IPS-11a (cell line): ENCODE measurements around the gene PARD3.
A peak's percentile ranks its signal among the peaks of the same experiment; 100 is the strongest.
"Not testable (repeated sequence)": the region's sequence is repeated elsewhere in the genome, so short reads cannot be mapped to it uniquely, and the experiment has no call there.

Experiments used
- H3K4me3 ChIP-seq: one replicate; pipeline ENCODE4 v1.5.1; 2013; ENCODE audit warnings: low read depth, low read length, control low read depth

The PARD3 gene

DNA sequence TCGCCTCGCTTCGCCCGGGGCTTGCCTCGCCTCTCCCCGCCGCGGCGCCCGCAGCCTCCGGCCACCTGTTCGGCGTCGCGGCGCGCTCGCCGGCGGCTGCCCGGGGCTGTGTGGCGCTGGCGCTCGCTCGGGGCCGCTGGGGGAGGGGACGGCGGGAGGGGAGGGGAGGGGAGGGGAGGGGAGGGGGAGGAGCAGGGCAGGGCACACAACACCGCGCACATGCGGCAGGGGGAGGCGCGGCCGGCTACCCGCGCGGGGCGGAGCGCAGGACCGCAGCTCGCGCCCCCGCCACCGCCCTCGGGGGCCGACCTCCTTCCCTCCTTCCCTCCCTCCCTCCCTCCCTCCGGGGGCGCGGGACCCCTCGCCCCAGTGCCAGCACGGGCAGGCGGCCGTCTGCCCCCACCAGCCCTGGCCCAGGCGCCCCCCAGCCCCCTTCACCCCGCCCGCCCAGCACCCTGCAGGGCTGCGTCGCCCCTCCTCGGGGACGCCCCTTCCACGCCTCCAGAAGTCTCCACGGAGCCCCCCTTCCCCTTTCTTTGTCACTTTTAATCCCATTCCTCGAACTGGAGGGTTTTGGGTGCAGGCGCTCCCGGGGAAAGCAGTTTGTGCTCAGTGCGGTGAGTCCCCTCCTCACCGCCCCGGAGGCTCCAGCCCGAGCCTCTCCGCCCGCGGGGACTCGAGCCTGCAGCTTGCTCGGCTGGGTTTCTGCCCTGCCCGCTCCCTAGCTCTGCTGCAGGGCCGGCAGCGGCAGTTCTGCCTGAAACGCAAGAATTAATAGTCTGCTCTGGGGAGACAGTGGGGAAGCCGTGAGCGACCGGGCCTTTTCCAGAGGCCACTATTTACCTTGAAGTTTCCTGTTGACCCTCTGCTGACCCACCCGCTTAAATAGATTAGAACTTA, at the start of gene PARD3:
PARD3 (minus strand) TSS at position 112 of the 900 bp plus-strand sequence. CDS start 301 bp downstream, outside the sequence.
- peak within 1 kb of the TSS; percentile 77 for H3K4me3 ChIP-seq

DNA sequence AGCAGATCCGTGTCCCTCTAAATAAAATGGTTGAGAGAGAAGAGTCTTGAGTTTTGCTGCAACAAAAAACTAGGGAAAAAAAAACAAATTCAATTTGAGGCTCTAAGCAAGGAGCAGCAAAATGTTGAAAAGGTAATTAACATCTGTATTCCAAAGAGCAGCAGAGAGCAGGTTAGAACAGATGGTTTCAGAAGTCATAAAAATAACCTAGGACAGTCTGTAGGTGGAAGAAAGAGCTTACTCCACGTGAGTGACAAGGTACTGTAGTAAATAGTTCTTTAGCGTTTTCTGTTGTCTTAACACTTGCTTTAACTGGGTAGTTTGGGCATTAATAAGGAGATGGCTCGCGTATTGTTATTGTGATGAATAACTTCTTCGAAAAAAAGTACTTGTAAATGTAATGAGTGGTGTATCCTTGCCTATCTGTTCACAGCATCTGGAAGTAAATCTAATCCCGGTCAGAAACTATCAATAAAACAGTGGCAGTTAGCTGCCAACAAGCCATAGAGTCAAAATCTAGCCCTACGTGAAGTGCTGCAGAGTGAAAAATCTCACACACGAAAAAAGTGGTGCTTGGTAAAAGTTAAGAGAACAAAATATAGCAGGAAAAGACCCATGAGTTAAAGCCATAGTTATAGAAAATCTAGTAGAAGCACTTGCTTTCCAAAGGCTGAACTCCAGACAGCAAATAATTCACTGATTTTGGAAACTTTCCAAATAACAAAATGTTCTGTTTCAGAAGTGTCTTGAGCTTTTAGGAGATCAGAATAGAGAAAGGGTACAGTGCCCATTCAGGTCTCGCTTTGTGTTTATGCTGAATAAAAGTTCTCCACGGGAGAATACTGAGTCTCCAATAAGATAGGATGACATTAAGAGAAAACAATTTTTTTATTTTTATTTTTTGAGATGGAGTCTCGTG, 49.3 kb upstream of the PARD3 start:
- H3K4me3 ChIP-seq: no peak overlapping the region

DNA sequence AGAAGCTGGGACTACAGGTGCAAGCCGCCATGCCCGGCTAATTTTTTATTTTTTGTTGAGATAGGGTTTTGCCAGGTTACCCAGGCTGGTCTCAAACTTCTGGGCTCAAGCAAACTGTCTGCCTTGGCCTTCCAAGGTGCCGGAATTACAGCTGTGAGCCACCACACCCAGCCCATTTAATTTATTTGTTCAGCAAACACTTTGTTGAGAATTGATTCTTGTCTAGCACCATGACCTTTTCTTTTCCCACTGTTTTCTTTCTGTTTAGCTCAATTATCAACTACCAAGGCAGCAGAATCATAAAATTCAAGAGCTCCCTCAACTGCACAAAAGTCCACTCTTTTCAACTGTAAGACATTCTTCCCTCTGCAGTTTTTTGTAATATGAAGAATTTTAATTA, 47.8 kb upstream of the PARD3 start:
- H3K4me3 ChIP-seq: no peak overlapping the region

DNA sequence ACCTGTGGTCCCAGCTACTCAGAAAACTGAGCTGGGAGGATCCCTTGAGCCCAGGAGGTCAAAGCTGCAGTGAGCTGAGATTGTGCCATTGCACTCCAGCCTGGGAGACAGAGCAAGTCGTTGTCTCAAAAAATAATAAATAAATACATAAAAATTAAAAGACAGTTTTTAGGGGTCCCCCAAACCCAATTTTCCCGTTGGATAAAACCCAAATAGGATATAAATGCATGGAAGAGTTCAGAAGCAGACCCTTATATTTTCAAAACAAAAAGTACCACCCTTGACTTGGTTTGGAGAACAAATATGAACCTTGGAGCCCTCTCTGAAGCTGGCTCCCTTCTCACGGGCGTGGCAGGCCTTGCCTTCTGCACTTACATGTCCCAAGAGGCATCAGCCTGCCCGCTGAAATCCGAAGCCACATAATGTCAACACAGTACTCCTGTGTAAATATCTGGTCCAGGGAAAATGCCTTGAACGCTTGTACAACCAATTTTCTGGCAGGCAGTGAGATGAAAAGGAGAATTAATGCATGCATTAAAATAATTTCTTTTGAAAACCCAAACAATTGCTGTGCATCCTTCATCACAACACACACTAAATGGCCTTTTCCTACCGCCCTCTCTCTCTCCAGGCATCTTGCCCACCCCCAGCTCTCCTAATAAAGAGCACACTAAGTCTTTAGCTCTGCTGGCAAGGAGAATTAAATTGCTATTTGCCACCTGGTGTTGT, 46.4 kb upstream of the PARD3 start:
- H3K4me3 ChIP-seq: no peak overlapping the region

DNA sequence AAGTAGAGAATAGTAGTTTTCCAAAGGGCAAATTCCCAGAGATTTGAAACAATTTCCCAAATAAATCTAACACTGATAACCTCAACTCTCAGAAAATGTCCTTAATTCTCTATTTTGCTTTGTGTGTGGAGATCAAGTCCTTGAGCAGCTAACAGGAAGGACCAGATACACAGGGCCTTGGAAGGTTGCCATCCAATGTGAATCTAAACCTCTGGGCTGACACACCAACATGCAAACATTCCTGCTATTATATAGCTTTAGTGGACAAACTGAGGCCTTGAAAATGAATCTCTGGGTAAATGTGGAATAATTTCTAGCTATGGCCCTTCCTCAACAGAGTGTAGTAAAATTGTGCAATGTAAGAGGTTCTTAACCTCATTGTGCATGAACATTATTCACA, 44.1 kb upstream of the PARD3 start:
- H3K4me3 ChIP-seq: no peak overlapping the region

DNA sequence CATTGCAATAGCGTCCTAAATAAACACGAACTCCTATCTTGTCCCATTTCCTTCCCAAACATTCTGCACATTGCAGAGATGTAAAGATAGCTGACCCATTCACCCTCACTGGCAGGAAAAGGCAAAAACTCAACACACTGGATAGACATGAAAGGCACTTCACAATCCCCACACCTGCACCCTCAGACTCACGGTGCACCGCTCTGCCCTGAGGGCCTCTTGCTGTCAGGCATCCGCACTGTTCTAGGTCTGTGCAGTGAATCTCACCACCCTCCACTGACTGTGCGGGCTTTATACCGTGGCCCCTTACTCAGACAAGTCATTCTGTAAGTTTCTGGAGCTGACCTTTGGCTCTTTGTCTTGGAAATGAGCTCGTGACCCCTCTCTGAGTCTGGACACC, 42.9 kb upstream of the PARD3 start:
- no peak overlapping the region for H3K4me3 ChIP-seq

DNA sequence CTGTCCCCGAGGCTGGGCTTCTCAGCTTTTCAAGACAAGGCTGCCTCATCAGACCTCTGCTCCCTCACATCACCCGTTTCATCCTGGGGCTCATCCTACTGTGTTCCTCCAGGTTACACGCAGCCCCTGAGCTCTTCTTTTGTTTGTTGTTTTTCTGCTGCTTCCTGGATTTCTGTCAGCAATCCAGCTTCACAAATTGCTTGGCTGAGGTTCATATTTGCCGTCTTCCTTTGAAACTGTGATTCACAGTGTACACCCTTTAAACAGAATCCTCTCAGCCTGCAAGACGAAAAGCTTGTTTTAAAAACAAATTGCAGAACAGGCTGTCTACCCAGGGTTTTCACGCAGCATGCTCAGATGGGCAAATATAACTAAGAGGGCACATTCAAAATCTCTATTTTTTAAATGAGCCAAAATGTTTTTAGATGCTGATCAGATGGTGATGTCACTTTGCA, 39.1 kb upstream of the PARD3 start:
- no peak overlapping the region for H3K4me3 ChIP-seq

DNA sequence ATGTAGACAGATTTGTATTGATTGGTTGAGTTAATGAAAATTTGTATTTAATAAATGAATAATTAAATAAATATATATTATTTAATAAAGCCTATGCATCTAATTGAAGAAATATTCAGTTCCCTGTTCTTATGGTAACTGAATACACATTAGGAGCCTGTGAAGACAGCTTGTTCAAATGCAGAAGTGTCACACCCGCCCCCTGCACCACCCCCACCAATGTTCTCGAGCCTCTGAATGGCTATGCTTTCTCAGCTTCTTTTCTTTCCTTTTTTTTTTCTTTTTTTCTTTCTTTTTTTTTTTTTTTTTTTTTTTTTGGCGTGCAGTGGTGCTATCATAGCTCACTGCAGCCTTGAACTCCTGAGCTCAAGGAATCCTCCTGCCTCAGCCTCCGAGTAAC, 38.3 kb upstream of the PARD3 start:
- H3K4me3 ChIP-seq: no peak overlapping the region

DNA sequence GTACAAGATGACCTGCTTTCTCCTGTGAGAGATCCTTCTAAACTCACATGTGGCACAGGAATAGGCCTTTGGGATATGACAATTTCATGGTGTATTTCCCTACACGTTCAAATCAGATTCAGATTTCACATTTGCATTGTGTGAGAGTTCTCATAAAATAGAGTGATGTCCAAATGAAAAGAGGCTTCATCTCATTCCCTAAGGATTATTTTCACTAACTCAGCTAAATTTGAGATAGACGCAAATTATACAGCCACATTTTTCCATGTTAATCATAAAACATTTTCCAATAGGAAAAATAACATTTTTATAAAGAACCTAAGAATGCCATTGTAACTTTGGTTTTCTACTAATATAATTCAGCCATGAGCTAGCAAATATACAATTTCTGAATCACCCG, 35.5 kb upstream of the PARD3 start:
- no peak overlapping the region for H3K4me3 ChIP-seq

DNA sequence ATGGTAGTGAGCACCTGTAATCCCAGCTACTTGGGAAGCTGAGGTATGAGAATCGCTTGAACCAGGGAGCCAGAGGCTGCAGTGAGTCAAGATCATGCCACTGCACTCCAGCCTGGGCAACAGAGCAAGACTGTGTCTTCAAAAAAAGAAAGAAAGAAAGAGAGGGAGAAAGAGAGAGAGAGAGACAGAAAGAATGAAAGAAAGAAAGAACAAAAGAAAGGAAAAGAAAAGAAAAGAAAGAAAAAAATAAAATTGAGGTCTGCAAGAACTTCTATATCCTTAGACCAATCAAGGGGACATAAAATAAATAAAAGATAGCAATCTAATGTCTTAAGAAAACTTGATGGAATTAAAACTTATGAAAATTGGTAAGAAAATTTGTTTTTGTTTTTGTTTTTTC, 34.9 kb upstream of the PARD3 start:
- no peak overlapping the region for H3K4me3 ChIP-seq

DNA sequence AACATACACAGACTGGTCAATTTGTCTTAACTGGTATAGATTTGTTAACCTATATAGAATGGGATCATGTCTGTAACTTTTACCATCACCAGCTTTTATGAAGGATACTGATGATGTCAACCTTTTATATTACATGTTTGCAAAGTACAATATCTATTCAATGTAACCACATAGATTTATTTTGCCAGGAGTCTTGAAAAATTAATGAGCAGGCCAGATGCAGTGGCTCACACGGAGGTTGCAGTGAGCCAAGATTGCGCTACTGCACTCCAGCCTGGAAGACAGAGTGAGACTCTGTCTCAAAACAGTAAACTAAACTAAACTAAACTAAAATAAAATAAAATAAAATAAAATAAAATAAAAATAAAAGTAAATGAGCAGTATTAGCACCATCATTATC, 30.0 kb upstream of the PARD3 start:
- no peak overlapping the region for H3K4me3 ChIP-seq

DNA sequence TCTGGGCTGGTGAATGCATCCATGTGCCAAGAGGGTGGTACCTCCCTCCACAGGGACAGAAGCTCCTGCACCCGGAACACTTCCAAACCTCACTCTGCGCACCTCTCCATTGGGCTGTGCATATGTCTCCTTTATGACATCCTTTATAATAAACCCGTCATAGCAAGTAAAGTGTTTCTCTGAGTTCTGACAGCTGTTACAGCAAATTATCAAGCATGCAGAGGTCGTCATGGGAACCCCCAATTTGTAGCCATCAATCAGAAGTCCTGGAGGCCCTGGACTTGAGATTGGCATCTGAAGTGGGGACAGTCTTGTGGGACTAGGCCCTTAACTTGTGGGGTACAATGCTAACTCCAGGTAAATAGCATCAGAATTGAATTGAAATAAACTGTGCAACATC, 29.4 kb upstream of the PARD3 start:
- no peak overlapping the region for H3K4me3 ChIP-seq

DNA sequence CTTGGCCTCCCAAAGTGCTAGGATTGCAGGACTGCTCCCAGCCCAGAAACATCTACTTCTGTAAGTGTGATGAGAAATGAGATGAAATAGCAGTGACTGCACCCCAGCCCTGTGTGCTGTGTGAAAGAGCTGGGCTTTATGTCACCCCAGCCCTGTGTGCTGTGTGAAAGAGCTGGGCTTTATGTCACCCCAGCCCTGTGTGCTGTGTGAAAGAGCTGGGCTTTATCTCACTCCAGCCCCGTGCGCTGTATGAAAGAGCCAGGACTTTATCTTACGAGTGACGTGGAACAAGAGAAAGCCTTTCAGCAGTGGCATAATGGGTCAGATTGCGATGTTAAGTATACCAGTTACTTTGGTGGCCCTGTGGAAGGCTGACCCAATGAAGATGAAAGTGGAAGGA, 28.4 kb upstream of the PARD3 start:
- not testable (repeated sequence) for H3K4me3 ChIP-seq

DNA sequence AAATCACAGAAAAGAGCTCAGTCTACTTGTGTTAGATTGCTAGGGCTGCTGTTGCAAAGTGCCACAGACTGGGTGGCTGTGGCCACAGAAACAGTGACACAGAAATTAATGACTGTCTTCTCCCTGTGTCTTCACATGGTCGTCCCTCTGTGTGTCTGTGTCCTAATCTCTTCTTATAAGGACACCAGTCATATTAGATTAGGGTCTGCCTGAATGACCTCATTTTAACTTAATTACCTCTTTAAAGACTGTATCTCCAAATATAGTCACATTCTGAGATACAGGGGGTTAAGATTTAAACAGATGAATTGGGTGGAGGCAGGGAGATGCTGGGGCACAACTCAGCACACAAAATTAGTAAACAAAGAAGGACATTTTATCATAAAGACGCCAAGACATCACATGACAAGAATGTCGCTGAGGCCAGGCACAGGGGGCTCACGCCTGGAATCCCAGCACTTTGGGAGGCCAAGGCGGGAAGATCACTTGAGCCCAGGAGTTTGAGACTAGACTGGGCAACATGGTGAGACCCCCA, 23.3 kb upstream of the PARD3 start:
- H3K4me3 ChIP-seq: no peak overlapping the region

DNA sequence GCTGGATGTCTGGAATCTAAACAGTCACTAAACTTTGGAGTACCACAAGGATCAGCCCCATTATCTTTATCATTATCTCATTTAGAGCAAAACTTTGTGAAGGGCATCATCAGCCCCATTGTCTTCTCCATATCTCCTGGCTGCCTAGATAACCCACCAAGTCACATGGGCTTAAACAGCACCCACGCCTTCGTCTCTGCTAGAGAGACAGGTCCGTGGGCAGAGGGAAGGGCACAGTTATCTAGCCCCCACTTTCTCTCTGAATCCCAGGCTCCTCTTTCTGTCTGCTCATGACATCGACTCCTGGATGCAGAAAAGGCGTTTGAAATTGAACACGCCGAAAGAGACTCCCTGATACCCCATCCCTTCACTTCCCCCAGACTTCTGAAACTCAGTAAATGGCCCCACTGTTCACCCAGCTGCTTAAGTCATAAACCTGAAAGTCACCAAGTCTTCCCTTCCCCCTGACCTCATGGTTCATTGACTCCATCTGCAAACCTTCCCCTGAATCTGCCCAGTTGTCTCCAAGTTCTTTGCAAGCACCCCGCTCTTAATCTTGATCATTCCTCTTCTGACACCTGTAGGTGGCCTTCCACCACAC, 20.9 kb upstream of the PARD3 start:
- no peak overlapping the region for H3K4me3 ChIP-seq

DNA sequence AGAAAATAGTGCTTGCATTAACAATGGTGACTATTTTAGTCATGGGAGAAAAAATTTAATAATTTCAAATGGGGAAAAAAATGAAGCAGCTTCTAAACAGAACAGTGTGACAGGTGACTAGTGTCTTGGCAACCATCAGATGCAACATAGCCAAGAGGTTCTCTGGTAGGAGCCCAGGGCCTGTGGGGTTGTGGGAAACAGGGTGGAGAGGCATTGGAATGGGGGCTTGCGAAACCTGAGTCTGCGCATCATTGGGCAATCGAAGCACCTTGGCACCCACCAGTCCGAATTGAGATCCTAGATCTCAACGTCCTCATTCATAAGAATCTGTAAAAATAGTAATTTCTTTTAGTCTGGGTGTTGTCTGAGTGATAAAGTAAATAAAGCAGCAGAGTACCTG, 19.2 kb upstream of the PARD3 start:
- H3K4me3 ChIP-seq: no peak overlapping the region

DNA sequence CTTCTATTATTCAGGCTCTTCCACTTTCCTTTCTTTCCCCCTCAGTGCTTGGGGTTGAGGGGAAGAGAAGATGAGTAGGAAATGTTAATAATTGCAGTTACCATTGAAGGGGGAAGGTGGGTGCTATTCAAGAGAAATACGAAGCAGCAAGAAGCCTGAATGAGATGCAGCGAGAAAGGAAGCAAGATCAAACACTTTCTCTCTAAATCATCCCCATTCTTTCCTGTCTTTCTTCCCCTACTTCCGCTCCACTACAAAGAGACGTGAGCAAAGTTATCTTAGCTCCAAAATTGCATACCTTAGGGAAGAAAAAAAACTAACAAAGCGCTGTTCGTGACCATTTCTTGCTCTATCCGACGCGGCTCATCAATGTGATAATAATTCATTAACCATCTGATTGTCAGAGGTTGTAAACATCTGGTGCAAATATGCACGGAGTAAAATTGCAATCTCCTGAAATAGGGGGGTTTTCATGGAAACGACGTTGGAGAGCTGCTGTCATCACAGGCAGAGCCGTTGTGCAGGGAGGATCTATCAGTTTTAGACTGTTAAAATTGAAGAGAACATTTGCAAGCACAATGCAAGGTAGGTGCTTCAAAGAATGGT, 15.2 kb upstream of the PARD3 start:
- no peak overlapping the region for H3K4me3 ChIP-seq

DNA sequence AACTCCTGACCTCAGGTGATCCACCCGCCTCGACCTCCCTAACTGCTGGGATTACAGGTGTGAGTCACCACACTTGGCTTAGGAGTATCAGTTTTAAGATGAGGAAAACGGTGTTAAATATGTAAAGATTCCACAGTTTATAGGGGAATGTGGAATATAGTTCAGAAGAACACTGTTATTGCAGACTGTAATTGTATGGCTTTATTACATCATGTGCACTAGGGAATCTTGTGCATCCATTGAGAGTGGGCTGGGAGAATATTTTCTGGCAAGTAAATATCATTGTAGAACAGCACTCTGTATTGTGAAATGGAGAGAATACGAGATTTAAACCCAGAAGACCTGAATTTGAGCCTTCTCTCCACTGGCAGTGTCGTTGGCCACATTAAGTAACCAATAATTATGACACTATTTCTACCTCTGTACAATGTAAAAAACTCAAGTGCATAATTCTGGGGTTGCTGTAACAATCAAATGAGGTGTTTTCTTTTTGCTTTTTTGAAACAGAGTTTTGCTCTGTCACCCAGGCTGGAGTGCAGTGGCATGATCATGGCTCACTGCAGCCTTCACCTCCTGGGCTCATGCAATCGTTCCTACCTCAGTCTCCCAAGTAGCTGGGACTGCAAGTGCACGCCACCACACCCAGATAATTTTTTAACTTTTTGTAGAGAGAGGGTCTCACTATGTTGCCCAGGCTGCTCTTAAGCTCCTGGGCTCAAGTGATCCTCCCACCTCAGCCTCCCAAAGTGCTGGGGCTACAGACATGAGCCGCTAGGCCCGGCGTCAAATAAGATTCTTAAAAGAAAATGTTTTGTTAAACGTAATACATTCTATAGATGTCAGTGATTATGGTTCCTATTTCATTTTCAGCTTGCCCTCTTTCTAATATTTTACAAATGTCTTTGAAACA, 12.0 kb upstream of the PARD3 start:
- H3K4me3 ChIP-seq: no peak overlapping the region

DNA sequence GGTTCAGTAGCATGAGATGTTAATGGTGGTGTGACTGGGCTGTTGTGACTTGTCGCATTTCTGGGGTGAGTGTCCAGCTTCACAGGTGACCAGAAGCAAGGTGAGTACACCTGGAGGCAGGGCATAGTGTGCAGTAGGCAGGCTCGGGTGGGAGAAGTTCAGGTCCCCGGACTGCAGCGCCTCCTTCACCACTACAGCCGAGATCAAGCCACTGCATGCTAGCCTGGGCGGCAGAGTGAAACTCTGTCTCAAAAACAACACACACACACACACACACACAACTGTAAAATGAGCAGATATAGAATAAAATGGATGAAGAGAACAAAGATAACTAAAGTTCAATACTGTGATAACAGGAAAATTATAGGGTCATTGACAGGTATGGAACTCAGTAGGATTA, 11.1 kb upstream of the PARD3 start:
- no peak overlapping the region for H3K4me3 ChIP-seq
